ENCODE measurements around the gene LUC7L3.

The LUC7L3 gene

GRCh38 chr17:50783193-50783660 lies 63.8 kb downstream of the LUC7L3 start:
- Histone ChIP-seq H3K36me3 (ENCODE audit: insufficient read depth, low read length) (no peaks in the 10 kb centered on the region), H3K9me3 (ENCODE audit: low read length) (no peaks in the 10 kb centered on the region), H3K9ac (ENCODE audit: low read length) (no peak overlapping the region)

GRCh38 chr17:50783905-50784304 lies 64.5 kb downstream of the LUC7L3 start:
- Histone ChIP-seq H3K4me1 (ENCODE audit: insufficient read depth, low read length) (peaks cover 12% of the 10 kb centered on the region), H3K4me3 (ENCODE audit: low read depth in 1 of 2, low read length in 2 of 2) (no peak overlapping the region), H3K9me3 (ENCODE audit: low read length) (no peaks in the 10 kb centered on the region), H3K27me3 (ENCODE audit: control insufficient read depth in 1 of 2, insufficient read depth in 2 of 2, low read length in 2 of 2) (no peaks in the 10 kb centered on the region), H3K36me3 (ENCODE audit: insufficient read depth, low read length) (no peaks in the 10 kb centered on the region), H3K27ac (ENCODE audit: low read depth, low read length) (no peak overlapping the region), H3K9ac (ENCODE audit: low read length) (no peak overlapping the region)

More at GRCh38 chr17:50783193-50783660, 63.8 kb downstream of the LUC7L3 start:
- no peak overlapping the region for H3K4me3 ChIP-seq (ENCODE audit: low read depth in 1 of 2, low read length in 2 of 2)
- H3K4me1 ChIP-seq (ENCODE audit: insufficient read depth, low read length), result peaks cover 12% of the 10 kb centered on the region
- no peaks in the 10 kb centered on the region for H3K27me3 ChIP-seq (ENCODE audit: control insufficient read depth in 1 of 2, insufficient read depth in 2 of 2, low read length in 2 of 2)
- no peak overlapping the region for H3K27ac ChIP-seq (ENCODE audit: low read depth, low read length)

DNA sequence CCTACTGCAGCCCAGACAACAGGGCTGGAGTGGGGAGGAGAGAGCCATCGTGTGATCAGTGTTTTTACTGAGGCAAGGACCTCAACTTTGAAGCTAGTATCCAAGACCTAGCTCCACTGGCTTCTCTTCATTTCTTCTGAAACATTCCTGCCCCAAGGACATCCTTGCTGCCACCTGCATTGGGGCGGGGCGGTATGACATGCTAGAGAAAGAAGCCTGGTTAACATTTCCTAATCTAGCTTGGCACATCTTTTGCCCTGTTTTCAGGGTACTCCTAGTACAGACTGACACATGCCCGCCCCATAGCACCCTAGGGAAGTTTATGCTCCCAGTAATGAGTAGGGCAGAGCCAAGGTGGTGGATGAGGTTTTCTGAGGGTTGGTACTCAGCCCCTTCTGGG lies 65.7 kb downstream of the LUC7L3 start:
- no peak overlapping the region for H3K27ac ChIP-seq (ENCODE audit: low read depth, low read length)

DNA sequence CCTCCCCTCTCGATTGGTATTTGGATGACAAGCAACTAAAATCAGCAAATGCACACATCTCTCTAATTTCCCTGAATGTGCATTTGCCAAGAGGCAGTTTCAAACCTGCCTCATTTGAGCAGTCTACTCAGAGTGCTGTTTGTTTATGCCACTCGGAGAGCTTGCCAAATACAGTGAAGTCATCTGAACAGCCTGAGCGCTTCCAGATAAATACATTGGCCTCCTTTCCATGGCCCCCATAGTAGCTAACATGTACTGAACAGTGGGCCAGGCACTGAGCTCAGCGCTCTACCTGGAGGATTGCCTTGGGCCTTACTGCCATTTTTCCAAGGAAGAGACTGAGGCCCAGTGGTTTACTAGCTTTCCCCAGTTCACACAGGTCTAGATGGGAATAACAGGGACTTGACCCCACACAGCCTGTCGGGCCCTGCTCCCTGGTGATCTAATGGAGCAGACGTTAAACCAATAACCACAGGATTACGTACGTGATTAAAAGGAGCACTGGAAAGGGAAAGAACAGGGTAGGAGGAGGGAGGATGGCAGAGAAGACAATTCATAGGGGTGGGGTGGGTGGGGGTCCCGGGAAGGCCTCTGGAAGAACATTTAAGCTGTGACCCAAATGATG lies 66.7 kb downstream of the LUC7L3 start:
- no peak overlapping the region for H3K9ac ChIP-seq (ENCODE audit: low read length)
- H3K27me3 ChIP-seq (ENCODE audit: control insufficient read depth in 1 of 2, insufficient read depth in 2 of 2, low read length in 2 of 2), result no peaks in the 10 kb centered on the region
- peak overlapping the region; percentile 29 for H3K27ac ChIP-seq (ENCODE audit: low read depth, low read length)
- no peak overlapping the region for H3K4me3 ChIP-seq (ENCODE audit: low read depth in 1 of 2, low read length in 2 of 2)
- no peaks in the 10 kb centered on the region for H3K9me3 ChIP-seq (ENCODE audit: low read length)
- H3K4me1 ChIP-seq (ENCODE audit: insufficient read depth, low read length), result peaks cover 12% of the 10 kb centered on the region
- H3K36me3 ChIP-seq (ENCODE audit: insufficient read depth, low read length), result no peaks in the 10 kb centered on the region

More for the DNA sequence above, 65.7 kb downstream of the LUC7L3 start:
- Histone ChIP-seq H3K9me3 (ENCODE audit: low read length) (no peaks in the 10 kb centered on the region), H3K4me3 (ENCODE audit: low read depth in 1 of 2, low read length in 2 of 2) (no peak overlapping the region), H3K36me3 (ENCODE audit: insufficient read depth, low read length) (no peaks in the 10 kb centered on the region), H3K9ac (ENCODE audit: low read length) (no peak overlapping the region), H3K4me1 (ENCODE audit: insufficient read depth, low read length) (peaks cover 12% of the 10 kb centered on the region), H3K27me3 (ENCODE audit: control insufficient read depth in 1 of 2, insufficient read depth in 2 of 2, low read length in 2 of 2) (no peaks in the 10 kb centered on the region)

- no peak overlapping the region for H3K4me3 ChIP-seq (ENCODE audit: low read depth in 1 of 2, low read length in 2 of 2)
- no peaks in the 10 kb centered on the region for H3K9me3 ChIP-seq (ENCODE audit: low read length)
- H3K9ac ChIP-seq (ENCODE audit: low read length), result no peak overlapping the region
- no peaks in the 10 kb centered on the region for H3K27me3 ChIP-seq (ENCODE audit: control insufficient read depth in 1 of 2, insufficient read depth in 2 of 2, low read length in 2 of 2)
- peaks cover 12% of the 10 kb centered on the region for H3K4me1 ChIP-seq (ENCODE audit: insufficient read depth, low read length)
- no peaks in the 10 kb centered on the region for H3K36me3 ChIP-seq (ENCODE audit: insufficient read depth, low read length)
- H3K27ac ChIP-seq (ENCODE audit: low read depth, low read length), result peak overlapping the region; percentile 29
Measured at GRCh38 chr17:50787106-50787505, 67.7 kb downstream of the LUC7L3 start.

- H3K9ac ChIP-seq (ENCODE audit: low read length), result no peak overlapping the region
Measured at GRCh38 chr17:50790618-50791017, 71.2 kb downstream of the LUC7L3 start.

GRCh38 chr17:50792132-50792531 lies 72.7 kb downstream of the LUC7L3 start:
- Histone ChIP-seq H3K4me1 (ENCODE audit: insufficient read depth, low read length) (no peaks in the 10 kb centered on the region), H3K4me3 (ENCODE audit: low read depth in 1 of 2, low read length in 2 of 2) (no peak overlapping the region), H3K27me3 (ENCODE audit: control insufficient read depth in 1 of 2, insufficient read depth in 2 of 2, low read length in 2 of 2) (no peaks in the 10 kb centered on the region), H3K27ac (ENCODE audit: low read depth, low read length) (no peak overlapping the region), H3K9me3 (ENCODE audit: low read length) (no peaks in the 10 kb centered on the region), H3K9ac (ENCODE audit: low read length) (no peak overlapping the region), H3K36me3 (ENCODE audit: insufficient read depth, low read length) (no peaks in the 10 kb centered on the region)

More at GRCh38 chr17:50790618-50791017, 71.2 kb downstream of the LUC7L3 start:
- Histone ChIP-seq H3K27me3 (ENCODE audit: control insufficient read depth in 1 of 2, insufficient read depth in 2 of 2, low read length in 2 of 2) (no peaks in the 10 kb centered on the region), H3K36me3 (ENCODE audit: insufficient read depth, low read length) (no peaks in the 10 kb centered on the region), H3K4me3 (ENCODE audit: low read depth in 1 of 2, low read length in 2 of 2) (no peak overlapping the region), H3K4me1 (ENCODE audit: insufficient read depth, low read length) (peaks cover 7% of the 10 kb centered on the region), H3K9me3 (ENCODE audit: low read length) (no peaks in the 10 kb centered on the region), H3K27ac (ENCODE audit: low read depth, low read length) (no peak overlapping the region)

DNA sequence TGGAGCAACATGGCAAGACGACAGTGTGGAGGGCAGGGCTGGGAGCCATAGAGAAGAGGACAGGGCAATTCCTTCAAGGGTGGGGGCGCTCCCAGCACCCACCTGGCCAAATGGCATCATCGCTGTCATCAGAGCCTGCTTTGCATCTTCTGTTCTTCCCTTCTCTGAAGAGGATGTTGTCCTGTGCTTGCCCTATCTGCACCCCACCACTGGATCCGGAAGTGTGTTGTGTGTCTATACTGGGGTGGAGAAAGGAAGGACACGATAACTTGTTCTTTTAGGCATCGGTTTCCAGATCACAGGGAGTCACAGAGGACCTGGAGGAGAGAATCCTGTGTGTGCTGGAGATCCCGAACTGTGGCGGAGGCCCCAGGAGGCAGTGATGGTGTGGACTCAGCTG lies 73.6 kb downstream of the LUC7L3 start:
- Histone ChIP-seq H3K4me1 (ENCODE audit: insufficient read depth, low read length) (no peaks in the 10 kb centered on the region), H3K9ac (ENCODE audit: low read length) (no peak overlapping the region), H3K9me3 (ENCODE audit: low read length) (no peaks in the 10 kb centered on the region), H3K36me3 (ENCODE audit: insufficient read depth, low read length) (no peaks in the 10 kb centered on the region), H3K4me3 (ENCODE audit: low read depth in 1 of 2, low read length in 2 of 2) (no peak overlapping the region), H3K27ac (ENCODE audit: low read depth, low read length) (no peak overlapping the region), H3K27me3 (ENCODE audit: control insufficient read depth in 1 of 2, insufficient read depth in 2 of 2, low read length in 2 of 2) (no peaks in the 10 kb centered on the region)

GRCh38 chr17:50794361-50794760 lies 75.0 kb downstream of the LUC7L3 start:
- no peak overlapping the region for H3K4me3 ChIP-seq (ENCODE audit: low read depth in 1 of 2, low read length in 2 of 2)
- H3K9ac ChIP-seq (ENCODE audit: low read length), result no peak overlapping the region
- no peaks in the 10 kb centered on the region for H3K36me3 ChIP-seq (ENCODE audit: insufficient read depth, low read length)
- no peaks in the 10 kb centered on the region for H3K4me1 ChIP-seq (ENCODE audit: insufficient read depth, low read length)
- no peak overlapping the region for H3K27ac ChIP-seq (ENCODE audit: low read depth, low read length)
- H3K27me3 ChIP-seq (ENCODE audit: control insufficient read depth in 1 of 2, insufficient read depth in 2 of 2, low read length in 2 of 2), result no peaks in the 10 kb centered on the region
- no peaks in the 10 kb centered on the region for H3K9me3 ChIP-seq (ENCODE audit: low read length)

GRCh38 chr17:50797135-50797810 lies 77.9 kb downstream of the LUC7L3 start:
- Histone ChIP-seq H3K9ac (ENCODE audit: low read length) (no peak overlapping the region), H3K27ac (ENCODE audit: low read depth, low read length) (no peak overlapping the region), H3K27me3 (ENCODE audit: control insufficient read depth in 1 of 2, insufficient read depth in 2 of 2, low read length in 2 of 2) (no peaks in the 10 kb centered on the region)

GRCh38 chr17:50798424-50799288 lies 79.3 kb downstream of the LUC7L3 start:
- Histone ChIP-seq H3K4me3 (ENCODE audit: low read depth in 1 of 2, low read length in 2 of 2) (no peak overlapping the region), H3K9ac (ENCODE audit: low read length) (no peak overlapping the region), H3K4me1 (ENCODE audit: insufficient read depth, low read length) (no peaks in the 10 kb centered on the region), H3K27me3 (ENCODE audit: control insufficient read depth in 1 of 2, insufficient read depth in 2 of 2, low read length in 2 of 2) (no peaks in the 10 kb centered on the region), H3K36me3 (ENCODE audit: insufficient read depth, low read length) (no peaks in the 10 kb centered on the region), H3K27ac (ENCODE audit: low read depth, low read length) (no peak overlapping the region), H3K9me3 (ENCODE audit: low read length) (no peaks in the 10 kb centered on the region)

More at GRCh38 chr17:50797135-50797810, 77.9 kb downstream of the LUC7L3 start:
- no peaks in the 10 kb centered on the region for H3K9me3 ChIP-seq (ENCODE audit: low read length)
- no peaks in the 10 kb centered on the region for H3K4me1 ChIP-seq (ENCODE audit: insufficient read depth, low read length)
- no peak overlapping the region for H3K4me3 ChIP-seq (ENCODE audit: low read depth in 1 of 2, low read length in 2 of 2)
- no peaks in the 10 kb centered on the region for H3K36me3 ChIP-seq (ENCODE audit: insufficient read depth, low read length)

All from muscle layer of colon (tissue), 2 donors.